Breast epithelium (tissue), 4 donors: Measurements from ENCODE around the gene STXBP5. TPM values are rescaled to one million over a fixed set of nuclear protein-coding genes. Genes with fewer than 3 reads are reported as not detected.
A peak's percentile ranks its signal among the peaks of the same experiment; 100 is the strongest.

Experiments
- DNase-seq, 2 donors: peaks; one replicate each; pipeline ENCODE4 v3.0.0-alpha.2; 2019; ENCODE audit warnings: low spot score in 2 of 2
- H3K27ac ChIP-seq, 2 donors: fragments of 200-600 bp; sonication (generic) in 1 of 2; one replicate each; pipeline ENCODE4 v1.5.1; 2016 to 2019; ENCODE audit warnings: mild to moderate bottlenecking in 1 of 2
- H3K27me3 ChIP-seq, 2 donors: fragments of 200-600 bp; sonication (generic) in 1 of 2; one replicate each; pipeline versions ENCODE4 v1.5.1 to v1.6.0; 2017 to 2019; ENCODE audit warnings: control low read depth in 1 of 2, mild to moderate bottlenecking in 1 of 2
- H3K36me3 ChIP-seq: fragments of 200-600 bp; one replicate; pipeline ENCODE4 v1.5.1; 2019
- H3K4me1 ChIP-seq, 2 donors: fragments of 200-600 bp; sonication (generic); one replicate each; pipeline ENCODE4 v1.5.1; 2016 to 2019; ENCODE audit warnings: control low read depth in 1 of 2
- H3K4me3 ChIP-seq, 3 donors: fragments of 200-600 bp; sonication (generic); 1 replicate in 2 of 3; 2 replicates in 1 of 3; pipeline ENCODE4 v1.5.1; 2016 to 2019; ENCODE audit warnings: mild to moderate bottlenecking in 3 of 3, moderate library complexity in 2 of 3
- H3K9me3 ChIP-seq, 2 donors: fragments of 200-600 bp; sonication (generic) in 1 of 2; one replicate each; pipeline ENCODE4 v1.5.1; 2016 to 2019; ENCODE audit warnings: control low read depth in 1 of 2
- CTCF ChIP-seq, 3 donors: fragments of 450-650 bp; IDR thresholded peaks; one replicate each; pipeline ENCODE4 v1.5.1; 2016 to 2017; ENCODE audit warnings: antibody characterized with exemption in 3 of 3, mild to moderate bottlenecking in 3 of 3, moderate library complexity in 3 of 3
- POLR2A ChIP-seq: fragments of 450-650 bp; IDR thresholded peaks from one replicate; pipeline ENCODE4 v1.6.1; 2016; ENCODE audit warnings: antibody characterized with exemption, mild to moderate bottlenecking, moderate library complexity
- POLR2AphosphoS5 ChIP-seq, 3 donors: sonication (generic); formaldehyde crosslinking; IDR thresholded peaks; one replicate each; pipeline ENCODE4 v1.6.1; 2017; ENCODE audit warnings: antibody characterized with exemption in 3 of 3
- intact Hi-C: fragments of 100-400 bp; cut with DNase I; formaldehyde crosslinking; loops from one replicate; pipeline ENCODE4 v1.15.1; 2023; ENCODE audit warnings: low total_unique reads
- total RNA-seq, 3 donors: library from RNA; depleted of rRNA; stranded (reverse); fragments of >200 nt; gene quantifications; one replicate each; pipeline ENCODE4 v1.1.0, GENCODE V29; 2016

Gene STXBP5
- total RNA-seq, 3 donors from 2014 or later = 21.3 to 43.6 (median 26.9) TPM

GRCh38 chr6:147209762-147210449 lies 5.7 kb downstream of the STXBP5 start:
- Histone ChIP-seq H3K36me3 (no peaks in the 10 kb centered on the region), H3K27ac (peak overlapping the region in 1 of 2 donors; percentile 0), H3K4me3 (no peak overlapping the region), H3K4me1 (no peaks in the 10 kb centered on the region), H3K9me3 (no peaks in the 10 kb centered on the region), H3K27me3 (no peaks in the 10 kb centered on the region)
- TF ChIP-seq POLR2AphosphoS5 (IDR thresholded peaks at IDR 0.05) = no peak
- TF ChIP-seq POLR2A = no peak
- no peak for TF ChIP-seq CTCF (IDR thresholded peaks at IDR 0.05)
- intact Hi-C loops = no loop called here
- no peak for DNase-seq

GRCh38 chr6:147211349-147211748 lies 7.1 kb downstream of the STXBP5 start:
- intact Hi-C loops = no loop called here
- Histone ChIP-seq H3K36me3 (no peaks in the 10 kb centered on the region), H3K9me3 (no peaks in the 10 kb centered on the region), H3K4me1 (no peaks in the 10 kb centered on the region), H3K27me3 (no peaks in the 10 kb centered on the region), H3K27ac (no peak overlapping the region), H3K4me3 (no peak overlapping the region)
- no peak for TF ChIP-seq CTCF (IDR thresholded peaks at IDR 0.05)
- no peak for TF ChIP-seq POLR2AphosphoS5 (IDR thresholded peaks at IDR 0.05)
- TF ChIP-seq POLR2A = no peak
- no peak for DNase-seq

GRCh38 chr6:147211831-147212230 lies 7.6 kb downstream of the STXBP5 start:
- Histone ChIP-seq H3K9me3 (no peaks in the 10 kb centered on the region), H3K4me1 (no peaks in the 10 kb centered on the region), H3K27me3 (no peaks in the 10 kb centered on the region), H3K27ac (no peak overlapping the region), H3K4me3 (no peak overlapping the region), H3K36me3 (no peaks in the 10 kb centered on the region)
- intact Hi-C loops = no loop called here
- no peak for DNase-seq
- TF ChIP-seq POLR2A (no peak), POLR2AphosphoS5 (IDR thresholded peaks at IDR 0.05) (no peak), CTCF (IDR thresholded peaks at IDR 0.05) (no peak)

- Histone ChIP-seq H3K4me3 (no peak overlapping the region), H3K4me1 (no peaks in the 10 kb centered on the region), H3K9me3 (no peaks in the 10 kb centered on the region), H3K27me3 (no peaks in the 10 kb centered on the region), H3K36me3 (no peaks in the 10 kb centered on the region), H3K27ac (no peak overlapping the region)
- intact Hi-C loops = no loop called here
- TF ChIP-seq CTCF (IDR thresholded peaks at IDR 0.05) (no peak), POLR2AphosphoS5 (IDR thresholded peaks at IDR 0.05) (no peak), POLR2A (no peak)
- DNase-seq = no peak
Measured at GRCh38 chr6:147212622-147213021, 8.4 kb downstream of the STXBP5 start.

- Histone ChIP-seq H3K4me3 (no peak overlapping the region), H3K27ac (no peak overlapping the region), H3K36me3 (no peaks in the 10 kb centered on the region), H3K9me3 (no peaks in the 10 kb centered on the region), H3K4me1 (no peaks in the 10 kb centered on the region), H3K27me3 (no peaks in the 10 kb centered on the region)
- TF ChIP-seq POLR2A = no peak
- no peak for DNase-seq
- intact Hi-C loops = no loop called here
Measured at GRCh38 chr6:147213772-147214171, 9.6 kb downstream of the STXBP5 start.
